Measurements from ENCODE around the gene SLC37A1. TPM values are rescaled to one million over a fixed set of nuclear protein-coding genes. Genes with fewer than 3 reads are reported as not detected.

The SLC37A1 gene
- total and polyA plus RNA-seq, 8 donors = 8.9 to 26.8 (median 10.5) TPM

GRCh38 chr21:42563686-42564085, 50.0 kb downstream of the SLC37A1 start:
- peak in 1 of 4 donors; percentile 13 for DNase-seq
- no peak for ATAC-seq
- intact Hi-C loops (cut with DNase I) = no loop called here
- H3K27me3 ChIP-seq = no peaks in the 10 kb centered on the region
- H3K4me1 ChIP-seq = peaks cover 0 to 8% of the 10 kb centered on the region in 2 donors
- no peak overlapping the region for H3K27ac ChIP-seq
- no peak for TF ChIP-seq CTCF (IDR thresholded peaks at IDR 0.05)
- H3K4me3 ChIP-seq = no peak overlapping the region
- H3K9me3 ChIP-seq = no peaks in the 10 kb centered on the region
- H3K36me3 ChIP-seq = peaks cover 0 to 97% of the 10 kb centered on the region in 2 donors

DNA sequence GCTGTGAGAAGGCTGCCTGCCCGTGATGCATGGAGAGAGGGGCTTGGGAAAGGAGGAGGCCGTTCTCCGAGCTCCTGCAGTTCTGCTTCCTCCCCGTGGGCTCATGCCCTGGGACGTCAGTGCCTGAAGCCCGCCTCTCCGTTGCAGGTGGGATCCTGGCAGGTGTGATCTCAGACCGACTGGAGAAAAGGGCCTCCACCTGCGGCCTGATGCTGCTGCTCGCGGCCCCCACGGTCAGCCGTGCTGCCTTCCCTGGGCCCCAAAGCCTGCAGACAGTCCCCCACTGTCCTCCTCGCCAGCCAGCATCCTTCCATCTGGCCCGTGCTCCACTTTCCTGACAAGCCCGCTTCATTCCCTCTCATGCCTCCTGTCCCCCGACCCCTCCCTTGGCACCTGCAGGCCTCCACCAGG, 50.9 kb downstream of the SLC37A1 start:
- ATAC-seq (no peak), DNase-seq (peak in 2 of 4 donors; percentile 25 to 74)
- H3K36me3 ChIP-seq = peaks cover 0 to 97% of the 10 kb centered on the region in 2 donors
- intact Hi-C loops (cut with DNase I) = no loop called here
- no peak for TF ChIP-seq CTCF (IDR thresholded peaks at IDR 0.05)
- H3K4me3 ChIP-seq = no peak overlapping the region
- no peaks in the 10 kb centered on the region for H3K27me3 ChIP-seq
- H3K4me1 ChIP-seq = peaks cover 0 to 8% of the 10 kb centered on the region in 2 donors
- H3K9me3 ChIP-seq = no peaks in the 10 kb centered on the region
- no peak overlapping the region for H3K27ac ChIP-seq

DNA sequence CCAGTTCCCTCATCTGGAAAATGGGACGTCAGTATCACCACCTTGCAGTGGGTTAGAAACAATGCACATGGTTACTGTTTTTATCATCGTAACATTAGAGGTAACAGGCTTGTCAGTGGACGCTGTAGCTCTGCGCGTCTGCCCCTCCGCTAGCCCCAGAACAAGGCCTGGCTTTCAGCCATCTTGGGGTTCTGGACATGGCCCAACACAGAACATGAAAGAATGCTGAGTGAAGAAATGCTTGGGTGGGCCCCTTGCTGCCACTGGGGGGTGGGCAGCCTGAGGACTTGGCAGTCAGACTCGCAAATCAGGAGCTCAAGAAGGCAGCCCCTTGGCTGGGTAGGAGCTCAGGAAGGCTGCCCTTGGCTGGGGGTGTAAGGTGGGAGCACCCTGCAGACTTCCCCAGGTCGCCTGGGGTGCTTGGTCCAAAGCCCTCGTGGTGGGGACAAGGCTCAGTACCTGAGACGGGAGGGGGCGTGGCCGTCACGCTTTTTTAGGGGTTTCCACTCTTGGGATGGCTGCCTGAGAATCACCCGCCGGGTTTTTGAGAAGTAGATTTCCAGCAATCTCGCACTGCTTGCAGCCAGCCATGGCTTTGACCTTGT, 51.7 kb downstream of the SLC37A1 start:
- Histone ChIP-seq H3K27me3 (no peaks in the 10 kb centered on the region), H3K36me3 (peaks cover 0 to 97% of the 10 kb centered on the region in 2 donors), H3K27ac (no peak overlapping the region), H3K4me3 (no peak overlapping the region), H3K4me1 (peaks cover 0 to 8% of the 10 kb centered on the region in 2 donors), H3K9me3 (no peaks in the 10 kb centered on the region)
- no peak for TF ChIP-seq CTCF (IDR thresholded peaks at IDR 0.05)
- DNase-seq (peak in 2 of 4 donors; percentile 19 to 64), ATAC-seq (no peak)
- intact Hi-C loops (cut with DNase I) = no loop called here

GRCh38 chr21:42565886-42566523, 52.4 kb downstream of the SLC37A1 start:
- peaks cover 0 to 97% of the 10 kb centered on the region in 2 donors for H3K36me3 ChIP-seq
- intact Hi-C loops (cut with DNase I) = no loop called here

More at GRCh38 chr21:42565886-42566523, 52.4 kb downstream of the SLC37A1 start:
- Histone ChIP-seq H3K27me3 (no peaks in the 10 kb centered on the region), H3K27ac (no peak overlapping the region), H3K4me3 (no peak overlapping the region), H3K9me3 (no peaks in the 10 kb centered on the region), H3K4me1 (peaks cover 0 to 8% of the 10 kb centered on the region in 2 donors)
- TF ChIP-seq CTCF (IDR thresholded peaks at IDR 0.05) = peak in 1 of 2 donors; percentile 16
- ATAC-seq (peak; percentile 21), DNase-seq (peak in 2 of 4 donors; percentile 34 to 75)
